MM.1S (cell line): ENCODE data around the gene DNER.
"Not testable (repeated sequence)": the region's sequence is repeated elsewhere in the genome, so short reads cannot be mapped to it uniquely, and the experiment has no call there.

Experiments
- DNase-seq: peaks from one replicate; pipeline ENCODE4 v3.0.0-alpha.2; 2015
- H2AFZ ChIP-seq: fragments of 300-600 bp; sonication (generic); 2 replicates; pipeline ENCODE4 v1.6.0; 2016; ENCODE audit warnings: antibody characterized with exemption, low read length
- H3F3A ChIP-seq: fragments of 300-600 bp; sonication (generic); 2 replicates; pipeline ENCODE4 v1.6.1; 2016; ENCODE audit warnings: mild to moderate bottlenecking, antibody characterized with exemption, low read length, moderate library complexity, mixed read lengths; ENCODE audit not compliant: insufficient read depth
- H3K27ac ChIP-seq: fragments of 300-600 bp; sonication (generic); 2 replicates; pipeline ENCODE4 v1.5.1; 2016; ENCODE audit warnings: mild to moderate bottlenecking, low read length
- H3K27me3 ChIP-seq: fragments of 300-600 bp; sonication (generic); replicated peaks from 2 replicates; pipeline ENCODE4 v1.6.0; 2016; ENCODE audit warnings: low read length; ENCODE audit not compliant: insufficient read depth
- H3K36me3 ChIP-seq: fragments of 300-600 bp; sonication (generic); replicated peaks from 2 replicates; pipeline ENCODE4 v1.6.1; 2016; ENCODE audit warnings: mild to moderate bottlenecking, low read length, mixed read lengths; ENCODE audit not compliant: insufficient read depth
- H3K4me1 ChIP-seq: fragments of 300-600 bp; sonication (generic); 2 replicates; pipeline ENCODE4 v1.6.1; 2016; ENCODE audit warnings: low read length, mixed read lengths
- H3K4me2 ChIP-seq: fragments of 300-600 bp; sonication (generic); 2 replicates; pipeline ENCODE4 v1.6.0; 2016; ENCODE audit warnings: low read depth, low read length
- H3K4me3 ChIP-seq: fragments of 300-600 bp; sonication (generic); 2 replicates; pipeline ENCODE4 v1.5.1; 2016; ENCODE audit warnings: low read length, mixed read lengths
- H3K79me2 ChIP-seq: fragments of 300-600 bp; sonication (generic); 2 replicates; pipeline ENCODE4 v1.6.1; 2016; ENCODE audit warnings: mixed run types, low read length, mixed read lengths
- H3K9ac ChIP-seq: fragments of 300-600 bp; sonication (generic); 2 replicates; pipeline ENCODE4 v1.6.1; 2016; ENCODE audit warnings: low read length, mixed read lengths
- H3K9me2 ChIP-seq: fragments of 300-600 bp; sonication (generic); replicated peaks from 2 replicates; pipeline ENCODE4 v1.6.1; 2016; ENCODE audit warnings: mild to moderate bottlenecking, low read length, mixed read lengths; ENCODE audit not compliant: insufficient read depth
- H3K9me3 ChIP-seq: fragments of 300-600 bp; sonication (generic); replicated peaks from 2 replicates; pipeline ENCODE4 v1.6.1; 2016; ENCODE audit warnings: mild to moderate bottlenecking, low read length, mixed read lengths; ENCODE audit not compliant: insufficient read depth
- H4K20me1 ChIP-seq: fragments of 300-600 bp; sonication (generic); 2 replicates; pipeline ENCODE4 v1.6.1; 2016; ENCODE audit warnings: mild to moderate bottlenecking, low read length, moderate library complexity, mixed read lengths; ENCODE audit not compliant: insufficient read depth
- EZH2 ChIP-seq: fragments of 300-600 bp; sonication (generic); optimal IDR thresholded peaks from 2 replicates; pipeline ENCODE3; 2017; ENCODE audit warnings: low read depth, mild to moderate bottlenecking, antibody characterized with exemption, low read length, mixed read lengths
- EZH2phosphoT487 ChIP-seq: fragments of 300-600 bp; sonication (generic); IDR thresholded peaks from 2 replicates; pipeline ENCODE4 v1.6.1; 2018; ENCODE audit warnings: antibody characterized with exemption, low read length
- TF ChIP-seq, protein P1 (sequence below): fragments of 300-600 bp; sonication (generic); IDR thresholded peaks from 2 replicates; pipeline ENCODE4 v1.5.1; 2016; ENCODE audit warnings: antibody characterized with exemption, low read length, mixed read lengths

DNER gene

DNA sequence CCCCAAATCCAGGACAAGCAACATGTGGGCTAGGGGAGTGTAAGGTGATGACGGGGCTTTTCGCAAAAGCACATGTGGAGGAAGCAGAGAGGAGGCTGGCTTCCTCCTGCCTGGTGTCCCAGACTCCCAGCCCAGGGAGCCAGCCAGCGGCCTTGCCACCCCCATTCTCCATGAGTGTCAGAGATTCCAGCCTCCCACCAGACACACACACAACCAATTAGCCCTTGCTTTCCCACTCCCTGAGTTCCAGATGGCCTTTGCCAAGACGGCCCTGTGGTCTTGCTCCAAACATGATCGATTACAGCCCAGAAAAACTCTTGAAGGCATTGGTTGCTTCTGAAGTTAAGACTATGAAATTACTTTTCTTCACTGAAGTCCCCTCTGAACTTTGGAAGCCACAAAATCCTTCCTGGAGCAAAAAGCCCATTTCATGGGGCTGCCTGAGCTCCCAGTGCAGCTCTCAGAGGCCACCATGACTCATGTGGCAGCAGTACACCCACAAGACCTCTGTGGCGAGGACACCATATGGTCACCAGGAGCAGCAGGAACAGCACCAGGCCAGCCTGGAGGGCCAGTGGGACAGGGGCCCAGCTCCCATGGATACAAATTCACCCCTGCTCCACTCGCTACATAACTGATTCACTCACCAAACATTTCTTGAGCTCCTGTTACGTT lies 374.1 kb downstream of the DNER start:
- DNase-seq: no peak
- Histone ChIP-seq H3K4me3 (no peak overlapping the region), H3K27me3 (no peaks in the 10 kb centered on the region), H2AFZ (no peak overlapping the region), H3K9me3 (no peaks in the 10 kb centered on the region), H3K79me2 (no peaks in the 10 kb centered on the region), H3K4me1 (no peaks in the 10 kb centered on the region), H3K9me2 (no peaks in the 10 kb centered on the region), H3K36me3 (no peaks in the 10 kb centered on the region), H3K27ac (no peak overlapping the region), H3K9ac (no peak overlapping the region), H4K20me1 (no peaks in the 10 kb centered on the region), H3F3A (no peaks in the 10 kb centered on the region), H3K4me2 (no peak overlapping the region)
- TF ChIP-seq, protein P1, sequence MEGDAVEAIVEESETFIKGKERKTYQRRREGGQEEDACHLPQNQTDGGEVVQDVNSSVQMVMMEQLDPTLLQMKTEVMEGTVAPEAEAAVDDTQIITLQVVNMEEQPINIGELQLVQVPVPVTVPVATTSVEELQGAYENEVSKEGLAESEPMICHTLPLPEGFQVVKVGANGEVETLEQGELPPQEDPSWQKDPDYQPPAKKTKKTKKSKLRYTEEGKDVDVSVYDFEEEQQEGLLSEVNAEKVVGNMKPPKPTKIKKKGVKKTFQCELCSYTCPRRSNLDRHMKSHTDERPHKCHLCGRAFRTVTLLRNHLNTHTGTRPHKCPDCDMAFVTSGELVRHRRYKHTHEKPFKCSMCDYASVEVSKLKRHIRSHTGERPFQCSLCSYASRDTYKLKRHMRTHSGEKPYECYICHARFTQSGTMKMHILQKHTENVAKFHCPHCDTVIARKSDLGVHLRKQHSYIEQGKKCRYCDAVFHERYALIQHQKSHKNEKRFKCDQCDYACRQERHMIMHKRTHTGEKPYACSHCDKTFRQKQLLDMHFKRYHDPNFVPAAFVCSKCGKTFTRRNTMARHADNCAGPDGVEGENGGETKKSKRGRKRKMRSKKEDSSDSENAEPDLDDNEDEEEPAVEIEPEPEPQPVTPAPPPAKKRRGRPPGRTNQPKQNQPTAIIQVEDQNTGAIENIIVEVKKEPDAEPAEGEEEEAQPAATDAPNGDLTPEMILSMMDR: no peak
- TF ChIP-seq EZH2phosphoT487 (no peak), EZH2 (no peak)

DNA sequence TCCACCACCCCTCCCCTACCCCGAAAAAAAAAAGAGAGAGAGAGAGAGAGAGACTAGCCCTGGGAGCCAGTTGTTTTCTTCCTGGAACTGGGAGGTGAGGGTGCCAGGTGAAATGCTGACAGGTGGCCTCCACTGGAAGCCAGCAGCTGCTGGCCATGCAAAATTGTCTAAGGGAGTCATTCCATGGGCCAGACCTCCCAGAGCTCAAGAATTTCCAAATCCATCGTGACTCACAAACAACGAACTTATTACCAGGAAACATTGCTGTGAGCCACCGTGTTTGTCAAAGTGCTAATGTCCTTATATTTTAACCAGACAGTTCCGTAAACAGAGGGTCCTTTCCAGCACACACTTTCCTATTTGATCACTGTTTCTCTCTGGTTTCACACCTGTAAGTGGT lies 374.7 kb downstream of the DNER start:
- H3K4me3 ChIP-seq: no peak overlapping the region
- TF ChIP-seq, protein P1: no peak
- TF ChIP-seq EZH2phosphoT487 (no peak), EZH2 (no peak)
- H3K4me1 ChIP-seq: no peaks in the 10 kb centered on the region
- H2AFZ ChIP-seq: no peak overlapping the region
- no peaks in the 10 kb centered on the region for H3K9me3 ChIP-seq
- no peaks in the 10 kb centered on the region for H3K79me2 ChIP-seq
- H3K9me2 ChIP-seq: no peaks in the 10 kb centered on the region
- H3K4me2 ChIP-seq: no peak overlapping the region
- DNase-seq: no peak
- H3K36me3 ChIP-seq: no peaks in the 10 kb centered on the region
- no peaks in the 10 kb centered on the region for H4K20me1 ChIP-seq
- H3F3A ChIP-seq: no peaks in the 10 kb centered on the region
- no peak overlapping the region for H3K9ac ChIP-seq
- no peak overlapping the region for H3K27ac ChIP-seq
- no peaks in the 10 kb centered on the region for H3K27me3 ChIP-seq

DNA sequence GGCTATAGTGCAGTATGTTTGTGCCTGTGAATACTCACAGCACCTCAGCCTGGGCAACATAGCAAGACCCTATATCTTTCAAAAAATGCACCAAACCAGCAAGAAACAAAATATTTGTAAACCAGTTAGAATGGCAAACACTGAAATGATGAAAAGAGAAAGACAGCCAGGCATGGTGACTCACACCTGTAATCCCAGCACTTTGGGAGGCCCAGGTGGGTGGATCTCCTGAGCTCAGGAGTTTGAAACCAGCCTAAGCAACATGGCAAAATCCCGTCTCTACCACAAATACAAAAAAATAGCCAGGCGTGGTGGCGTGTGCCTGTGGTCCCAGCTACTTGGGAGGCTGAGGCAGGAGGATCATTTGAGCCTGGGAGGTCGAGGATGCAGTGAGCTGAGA lies 375.2 kb downstream of the DNER start:
- H4K20me1 ChIP-seq, H3K9me3 ChIP-seq, DNase-seq, H3K27ac ChIP-seq, H3K79me2 ChIP-seq, H3K27me3 ChIP-seq, H3K36me3 ChIP-seq, H3K4me1 ChIP-seq, H3F3A ChIP-seq, H3K4me2 ChIP-seq, H3K9ac ChIP-seq, H2AFZ ChIP-seq, H3K9me2 ChIP-seq, H3K4me3 ChIP-seq: not testable (repeated sequence)

DNA sequence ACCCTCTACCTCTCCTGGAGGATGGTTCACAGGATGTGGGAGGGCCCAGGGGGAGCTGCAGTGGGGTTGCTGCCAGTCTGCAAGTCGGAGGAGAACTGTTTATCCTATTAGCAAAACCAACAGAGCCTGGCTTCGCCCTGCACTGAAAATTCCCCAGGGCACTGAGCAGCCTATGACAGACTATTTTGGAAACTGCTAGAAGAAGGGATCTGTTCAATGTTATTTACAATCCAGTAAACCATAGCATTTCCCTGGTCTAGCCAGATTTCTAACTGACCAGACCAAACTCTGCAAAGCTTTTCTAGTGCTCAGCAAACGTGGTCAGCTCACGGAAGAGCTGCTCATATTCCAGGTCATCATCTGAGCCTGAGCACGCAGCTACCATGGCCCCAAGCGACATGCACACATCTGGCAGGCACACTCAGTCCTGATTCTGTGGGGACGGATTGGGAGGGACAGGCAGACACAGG lies 378.4 kb downstream of the DNER start:
- Histone ChIP-seq H3K27ac (no peak overlapping the region), H3K9me3 (no peaks in the 10 kb centered on the region), H3K4me2 (no peak overlapping the region), H3K36me3 (no peaks in the 10 kb centered on the region), H3K9me2 (no peaks in the 10 kb centered on the region), H3K27me3 (no peaks in the 10 kb centered on the region), H3F3A (peaks cover 3% of the 10 kb centered on the region; the same call in 1 of the 2 replicates), H4K20me1 (no peaks in the 10 kb centered on the region), H3K79me2 (no peaks in the 10 kb centered on the region), H3K4me1 (0 out of 2 replicates have a peak, but pooled peaks cover 5% of the 10 kb centered on the region), H3K4me3 (no peak overlapping the region), H3K9ac (no peak overlapping the region), H2AFZ (no peak overlapping the region)
- no peak for TF ChIP-seq EZH2
- DNase-seq: no peak
